NCI-H345 treated with DMSO at 0.1 percent for 48 hours (cell line): Measurements from ENCODE around the gene TXNL1.
"Not testable (repeated sequence)": the region's sequence is repeated elsewhere in the genome, so short reads cannot be mapped to it uniquely, and the experiment has no call there.

Source experiments
- DNase-seq: peaks from one replicate; lab custom pipeline; 2025; ENCODE audit not compliant: unreplicated experiment; lab: John Stamatoyannopoulos, UW

TXNL1 gene

GRCh38 chr18:56645415-56646016 lies 7.1 kb upstream of the TXNL1 start:
- no peak for DNase-seq

DNA sequence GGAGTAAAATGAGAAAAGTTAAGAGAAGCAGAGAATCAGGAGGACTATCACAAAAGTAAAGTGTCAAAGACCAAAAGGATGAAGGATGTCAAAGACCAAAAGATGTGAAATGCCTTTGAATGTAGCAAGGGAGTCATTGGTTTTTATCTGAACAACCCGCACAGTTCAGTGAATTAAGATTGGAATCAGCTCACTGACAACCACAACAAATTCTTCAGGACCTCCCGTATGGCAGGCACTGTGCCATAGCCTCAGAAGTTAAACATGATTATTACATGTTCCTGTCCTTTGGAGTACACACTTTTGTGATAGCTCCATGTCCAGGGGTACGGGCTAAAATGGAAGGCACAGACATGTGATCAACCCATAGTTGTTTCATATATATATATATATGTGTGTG lies 5.0 kb upstream of the TXNL1 start:
- no peak for DNase-seq

GRCh38 chr18:56641714-56642337 lies 3.4 kb upstream of the TXNL1 start:
- no peak for DNase-seq

DNA sequence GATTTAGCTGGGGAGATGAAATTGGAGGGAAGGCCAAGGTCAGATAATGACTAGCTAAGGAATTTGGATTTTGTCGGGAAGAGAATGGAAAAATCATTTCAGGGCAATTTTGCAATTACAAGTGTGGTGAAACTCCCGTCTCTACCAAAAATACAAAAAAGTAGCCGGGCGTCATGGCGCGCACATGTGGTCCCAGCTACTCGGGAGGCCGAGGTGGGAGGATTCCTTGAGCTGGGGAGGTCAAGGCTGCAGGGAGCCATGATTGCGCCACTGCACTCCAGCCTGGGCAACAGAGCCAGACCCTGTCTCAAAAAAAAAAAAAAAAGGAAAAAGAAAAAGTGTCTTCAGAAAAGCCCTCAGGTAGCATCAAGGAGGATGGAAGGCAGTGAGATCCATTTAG lies 1.2 kb upstream of the TXNL1 start:
- no peak for DNase-seq

GRCh38 chr18:56639104-56639381 lies 651 bp upstream of the TXNL1 start:
- no peak for DNase-seq

DNA sequence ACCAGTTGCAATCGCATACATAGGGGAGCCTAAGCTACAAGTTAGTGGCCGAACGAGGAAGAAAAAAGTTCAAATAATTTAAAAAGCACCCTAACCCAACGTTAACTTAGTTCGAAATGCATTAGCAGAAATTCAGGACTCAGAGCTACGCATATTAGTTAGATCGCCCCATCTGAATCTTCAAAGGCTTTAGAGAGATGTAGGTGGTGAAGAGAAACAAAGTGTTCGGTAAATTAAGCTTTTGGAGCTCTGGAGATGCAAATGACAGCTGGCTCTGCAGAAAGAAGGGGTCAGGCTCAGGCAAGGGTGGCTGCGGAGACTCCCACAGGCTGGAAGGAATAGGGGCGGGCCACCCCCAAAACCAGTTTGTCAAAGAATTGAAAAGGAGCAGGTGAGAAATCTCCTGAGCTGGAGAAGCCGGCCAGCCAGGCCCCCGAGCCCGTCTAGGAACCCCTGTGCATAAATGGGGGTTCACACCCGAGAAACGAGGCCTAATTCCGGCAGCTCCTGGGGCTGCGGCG lies 621 bp downstream of the TXNL1 start:
- no peak for DNase-seq

GRCh38 chr18:56637176-56637575 lies 1.2 kb downstream of the TXNL1 start:
- no peak for DNase-seq

DNA sequence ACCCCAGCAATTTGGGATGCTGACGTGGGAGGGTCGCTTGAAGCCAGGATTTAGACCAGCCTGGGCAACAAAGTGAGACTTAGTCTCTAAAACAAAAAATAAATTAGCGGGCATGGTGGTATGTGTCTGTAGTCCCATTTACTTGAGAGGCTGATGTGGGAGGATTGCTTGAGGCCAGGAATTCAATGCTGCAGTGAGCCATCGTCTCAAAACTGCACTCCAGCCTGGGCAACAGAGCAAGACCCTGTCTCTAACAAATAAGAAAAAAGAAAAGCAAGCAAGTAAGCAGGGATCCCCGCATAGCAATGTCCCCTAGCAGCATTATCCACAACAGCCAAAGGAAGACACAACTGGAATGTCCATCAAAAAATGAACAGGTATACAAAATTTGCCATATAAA lies 3.4 kb downstream of the TXNL1 start:
- no peak for DNase-seq

GRCh38 chr18:56632070-56633022 lies 6.0 kb downstream of the TXNL1 start:
- DNase-seq, result no peak

DNA sequence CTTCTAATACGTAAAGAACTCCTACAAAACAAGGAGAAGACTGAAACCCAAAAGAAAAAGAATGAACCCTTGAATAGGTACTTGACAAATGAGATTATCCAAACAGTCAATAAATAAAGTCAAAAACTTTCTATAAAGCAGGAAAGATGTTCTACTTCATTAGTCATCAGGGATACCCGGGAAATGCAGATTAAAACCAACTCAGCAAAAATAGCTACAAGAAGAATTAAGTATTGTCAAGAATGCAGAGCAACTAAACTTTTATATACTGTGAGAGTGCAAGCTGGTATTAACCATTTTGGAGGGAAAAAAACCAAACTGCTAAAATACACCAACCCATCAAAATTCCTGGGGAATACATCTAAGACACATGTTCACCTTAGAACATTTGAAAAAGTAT lies 10.4 kb downstream of the TXNL1 start:
- DNase-seq, result no peak

- DNase-seq, result no peak
Observed at GRCh38 chr18:56615738-56616520, 22.5 kb downstream of the TXNL1 start.

- DNase-seq, result no peak
Observed at GRCh38 chr18:56606618-56607017, 31.8 kb downstream of the TXNL1 start.

DNA sequence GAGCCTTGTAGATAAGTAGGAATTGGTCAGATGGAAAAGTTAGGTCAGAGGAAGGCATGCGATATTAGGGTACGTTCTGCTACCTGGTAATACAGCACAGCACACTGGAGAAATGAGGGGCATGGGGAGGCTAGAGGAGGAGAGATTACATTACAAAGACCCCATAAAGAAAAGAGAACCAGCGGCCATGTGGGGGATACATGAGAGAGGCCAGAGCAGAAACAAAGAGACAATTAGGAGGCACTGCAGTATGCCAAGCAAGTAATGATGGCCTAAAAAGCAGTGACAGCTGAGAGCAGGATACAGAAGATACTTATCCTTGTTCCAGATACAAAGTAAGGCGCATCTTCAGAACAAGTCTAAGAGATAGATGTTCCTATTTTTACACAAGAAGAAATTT lies 40.0 kb downstream of the TXNL1 start:
- no peak for DNase-seq

DNA sequence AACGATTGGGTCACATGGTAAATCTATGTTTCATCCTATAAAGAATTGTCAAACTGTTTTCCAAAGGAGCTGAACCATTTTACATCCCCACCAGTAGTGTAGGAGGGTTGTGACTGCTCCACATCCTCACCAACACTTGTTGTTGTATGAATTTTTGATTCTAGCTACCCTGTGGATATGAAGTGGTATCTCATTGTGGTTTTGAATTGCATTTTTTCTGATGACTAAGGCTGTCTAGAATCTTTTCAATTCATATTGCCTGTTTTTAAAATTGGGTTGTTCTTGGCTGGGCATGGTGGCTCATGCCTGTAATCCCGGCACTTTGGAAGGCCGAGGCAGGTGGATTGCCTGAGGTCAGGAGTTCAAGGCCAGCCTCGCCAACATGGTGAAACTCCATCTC lies 44.5 kb downstream of the TXNL1 start:
- no peak for DNase-seq

DNA sequence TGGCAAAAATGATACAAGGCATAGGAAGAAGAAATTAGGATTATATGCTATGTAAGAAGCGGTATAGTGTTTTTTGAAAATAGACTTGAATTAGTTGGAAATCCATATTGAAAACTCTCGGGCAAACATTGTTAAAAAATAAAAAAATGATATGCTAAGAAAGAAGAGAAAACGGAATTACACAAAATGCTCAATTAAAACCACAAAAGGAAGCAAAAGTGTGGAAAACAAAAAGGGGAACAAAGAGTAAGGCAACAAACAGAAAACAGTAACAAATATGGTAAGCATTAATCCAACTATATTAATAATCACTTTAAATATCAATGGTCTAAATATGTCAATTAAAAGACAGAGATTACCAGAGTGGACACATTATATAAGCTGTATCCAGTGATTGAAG lies 58.4 kb downstream of the TXNL1 start:
- no peak for DNase-seq

GRCh38 chr18:56579451-56579850 lies 58.9 kb downstream of the TXNL1 start:
- DNase-seq, result no peak

DNA sequence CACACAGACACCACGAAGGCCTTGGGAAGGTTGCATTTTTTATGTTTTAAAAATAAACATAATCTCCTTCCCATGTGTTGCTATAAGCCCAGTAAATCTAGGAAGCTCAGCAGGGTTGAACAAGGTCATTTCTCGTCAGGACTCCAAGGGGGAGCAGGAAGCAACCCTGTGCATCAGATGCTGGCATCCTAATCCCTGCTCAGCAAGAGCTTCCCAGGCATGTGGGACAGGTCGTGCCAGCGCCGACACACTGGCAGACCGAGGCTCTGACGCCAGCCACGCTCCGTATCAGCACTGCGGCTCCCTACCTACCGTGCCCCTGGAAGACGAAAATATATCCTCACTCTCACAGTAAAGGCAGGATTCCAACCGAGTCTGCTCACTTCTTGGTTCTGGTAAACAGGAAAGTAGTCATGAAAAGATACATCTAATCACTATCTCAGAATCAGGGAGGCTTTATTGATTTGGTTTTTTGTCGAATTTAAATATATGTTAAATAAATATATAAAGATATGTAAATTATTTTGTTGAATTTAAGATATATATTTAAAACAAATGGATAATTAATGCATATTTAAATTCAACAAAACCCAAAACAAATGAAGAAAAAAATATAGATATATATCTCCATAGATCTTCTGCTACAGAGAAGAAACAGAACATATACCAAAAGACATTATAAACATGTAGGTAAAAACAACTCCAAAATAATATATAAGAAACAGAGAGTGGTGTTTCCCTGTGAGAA lies 61.4 kb downstream of the TXNL1 start:
- no peak for DNase-seq

DNA sequence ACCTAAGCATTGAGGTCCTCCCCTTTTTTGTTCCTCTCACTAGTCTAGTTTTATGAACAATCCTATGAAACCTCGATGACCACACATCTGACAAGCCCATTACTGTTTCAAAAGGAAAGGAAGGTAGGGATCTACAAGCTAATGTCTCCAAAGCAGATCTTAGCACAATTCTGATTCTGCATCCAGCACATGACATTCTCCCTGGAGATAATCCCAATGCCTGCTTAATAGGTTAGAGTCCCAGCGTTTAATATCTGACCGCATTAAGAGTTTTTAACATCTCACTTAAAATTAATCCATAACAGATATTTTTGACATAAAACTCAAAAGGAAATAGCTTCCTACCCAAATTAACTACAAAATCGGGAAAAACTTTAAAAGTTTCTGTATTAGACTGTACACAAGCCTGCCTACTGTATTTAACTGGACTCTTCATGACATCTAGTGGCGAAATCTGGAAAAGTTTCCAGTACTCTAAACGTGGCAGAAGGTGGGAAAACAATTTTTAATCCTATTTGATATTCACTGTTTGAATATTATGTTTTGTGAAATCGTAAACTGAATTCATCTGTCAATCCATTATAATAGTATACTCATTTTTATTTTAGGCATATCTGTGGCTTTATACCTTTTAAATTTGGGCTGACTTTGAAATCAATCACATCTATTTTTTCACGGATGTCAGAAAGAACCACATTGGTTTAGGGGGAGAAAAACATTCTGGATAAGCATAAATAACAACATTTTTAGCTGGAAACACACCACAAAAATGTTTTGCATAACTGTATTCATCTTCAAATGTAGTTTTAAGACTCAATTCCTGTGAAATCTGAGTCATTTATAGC lies 62.4 kb downstream of the TXNL1 start:
- peak; percentile 22 for DNase-seq

GRCh38 chr18:56574861-56575260 lies 63.5 kb downstream of the TXNL1 start:
- no peak for DNase-seq

- not testable (repeated sequence) for DNase-seq
Observed at GRCh38 chr18:56572267-56572666, 66.1 kb downstream of the TXNL1 start.
